NCI-H2029 (cell line): Measurements from ENCODE around the gene PLXNA4.
A peak's percentile ranks its signal among the peaks of the same experiment; 100 is the strongest.

ENCODE experiments used
- DNase-seq: peaks from one replicate; lab custom pipeline; 2025; lab: John Stamatoyannopoulos, UW

Gene PLXNA4

DNA sequence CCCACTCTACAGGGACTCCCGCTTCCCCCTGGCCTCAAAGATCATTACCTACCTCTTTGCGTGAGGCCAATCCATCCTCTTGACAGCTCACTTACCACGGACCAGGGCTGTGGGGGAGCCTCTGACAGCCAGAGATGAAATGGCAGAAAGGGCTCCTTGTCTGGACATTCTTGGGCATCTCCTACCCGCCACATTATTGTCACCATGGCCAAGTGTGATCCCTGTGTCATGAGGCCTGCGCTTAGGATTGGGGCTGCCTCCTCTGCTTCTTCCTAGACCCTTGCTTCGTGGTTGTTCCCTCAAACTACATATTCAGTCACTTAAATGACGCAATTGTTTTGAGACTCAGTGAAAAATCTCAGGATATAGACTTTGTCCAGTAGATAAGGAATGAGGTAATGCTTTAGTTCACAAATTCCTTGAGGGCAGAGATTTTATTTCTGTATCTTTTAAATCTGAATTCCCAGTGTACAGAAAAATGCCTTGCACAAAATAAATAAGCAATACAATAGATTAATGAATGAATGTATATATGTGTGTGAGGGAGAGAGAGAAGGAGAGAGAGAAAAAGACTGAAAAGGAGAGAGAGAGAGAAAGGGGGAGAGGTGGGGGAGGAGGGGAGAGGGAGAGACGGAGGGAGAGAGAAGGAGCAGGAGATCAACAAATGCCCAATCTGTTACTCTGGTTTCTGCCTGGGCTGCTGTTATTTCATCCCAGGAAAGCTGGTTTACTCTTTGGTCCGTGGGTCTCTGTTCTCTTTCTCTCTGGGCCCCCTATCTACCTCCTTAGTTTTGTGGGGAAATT lies 159.0 kb downstream of the PLXNA4 start:
- DNase-seq = no peak

GRCh38 chr7:132416395-132416794 lies 159.9 kb downstream of the PLXNA4 start:
- no peak for DNase-seq

GRCh38 chr7:132415259-132415658 lies 161.0 kb downstream of the PLXNA4 start:
- no peak for DNase-seq

DNA sequence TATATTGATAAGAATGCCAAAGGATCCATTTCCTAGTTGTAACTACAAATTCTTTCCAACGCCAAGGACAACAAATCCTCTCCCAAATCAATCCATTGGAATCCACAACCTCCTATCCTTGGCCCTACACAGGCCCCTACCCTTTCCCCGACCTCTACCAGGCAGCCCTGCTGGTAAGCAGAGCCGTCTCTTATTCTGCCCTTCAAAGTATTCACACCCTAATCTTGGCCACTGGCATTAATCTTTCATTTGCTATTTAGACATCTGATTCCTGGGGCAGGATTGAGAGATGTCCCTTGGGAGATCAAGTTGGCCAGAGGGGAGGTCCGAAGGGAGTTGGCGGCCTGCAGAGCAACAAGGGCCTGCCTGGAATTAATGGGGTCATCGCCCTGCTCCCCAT lies 161.4 kb downstream of the PLXNA4 start:
- DNase-seq = no peak

GRCh38 chr7:132412435-132412834 lies 163.8 kb downstream of the PLXNA4 start:
- peak; percentile 42 for DNase-seq

DNA sequence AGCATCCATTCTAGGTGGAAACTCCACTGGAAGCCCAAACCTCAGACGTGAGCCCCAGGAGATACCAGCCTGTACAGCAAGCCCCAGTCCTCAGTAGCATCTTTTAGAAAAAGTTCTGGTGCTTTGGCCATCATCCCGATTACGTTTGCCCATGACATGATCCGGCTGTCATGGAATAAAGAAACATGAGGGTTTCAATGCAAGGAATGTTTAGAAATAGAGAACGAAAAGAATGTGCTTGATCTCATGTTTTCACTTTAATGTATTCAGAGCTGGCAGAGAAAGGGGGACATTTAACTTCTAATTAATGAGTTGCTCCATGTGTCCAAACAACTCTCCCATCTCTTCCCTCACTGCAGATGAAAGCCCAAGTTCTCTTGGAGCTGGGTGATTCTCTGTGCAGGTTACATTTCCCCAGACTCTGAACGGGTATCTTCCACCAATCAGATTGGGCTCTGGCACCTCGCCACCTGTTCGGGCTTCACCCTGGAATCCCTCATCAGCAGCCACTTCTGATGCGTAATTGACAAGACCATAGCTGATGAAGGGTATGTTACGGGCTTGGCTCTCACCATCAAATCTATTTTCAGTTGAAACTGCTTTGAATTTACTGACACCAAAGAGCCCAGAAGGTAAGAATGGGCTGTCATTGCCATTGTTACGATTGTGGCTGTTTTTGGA lies 165.3 kb downstream of the PLXNA4 start:
- DNase-seq = no peak

DNA sequence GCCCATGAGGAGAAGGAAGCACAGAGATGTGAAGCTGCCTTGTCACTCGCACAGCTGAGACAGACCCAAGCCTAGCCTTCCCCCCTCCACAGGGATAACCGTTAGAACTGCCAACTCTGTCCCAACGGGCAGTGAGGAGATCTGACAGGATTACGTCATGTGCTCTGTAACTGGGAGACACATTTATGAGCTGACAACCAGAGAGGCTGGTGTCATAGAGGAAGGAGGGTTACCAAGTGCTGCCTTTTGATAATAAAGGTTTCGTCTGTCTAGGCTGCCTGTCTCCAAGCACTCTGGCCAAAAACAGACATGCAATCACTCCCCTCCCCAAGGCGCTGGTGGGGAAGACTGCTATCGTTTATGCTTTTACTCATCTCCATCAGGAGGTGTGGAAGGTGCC lies 165.9 kb downstream of the PLXNA4 start:
- no peak for DNase-seq

DNA sequence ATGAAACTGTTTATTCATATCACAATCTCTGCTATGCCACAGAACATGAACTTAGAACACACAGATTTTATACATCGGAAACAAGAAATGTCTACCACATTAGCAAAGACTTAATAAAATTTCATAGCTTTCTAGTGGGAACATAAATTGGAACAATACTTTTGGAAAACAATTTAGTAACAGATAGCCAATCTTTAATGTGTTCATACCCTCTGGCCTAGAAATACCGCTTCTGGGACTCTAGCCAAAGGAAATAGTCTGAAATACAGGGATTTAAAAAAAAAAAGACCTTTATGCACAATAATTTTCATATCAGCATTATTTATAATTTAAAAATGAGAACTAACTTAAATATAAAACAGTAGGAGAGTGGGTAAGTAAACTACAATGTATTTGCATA lies 168.5 kb downstream of the PLXNA4 start:
- no peak for DNase-seq

DNA sequence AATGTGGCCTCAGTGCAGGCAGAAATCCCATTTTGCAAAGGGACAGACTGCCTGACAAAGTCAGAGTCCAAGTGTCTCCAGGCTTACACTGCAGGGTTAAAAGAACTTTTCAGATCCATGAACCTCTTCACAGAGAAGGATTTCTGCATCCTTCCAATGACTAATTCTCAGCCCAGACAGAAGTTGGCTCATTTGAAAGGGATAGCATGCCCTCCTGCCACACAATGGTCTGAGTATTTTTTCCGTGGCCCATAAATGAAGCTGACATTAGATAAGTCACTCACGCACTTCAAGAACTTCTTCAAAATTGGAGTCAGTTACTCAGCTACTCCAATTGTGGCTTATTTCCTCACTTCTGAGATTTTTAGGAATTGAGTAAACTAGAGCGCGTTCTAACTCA lies 170.2 kb downstream of the PLXNA4 start:
- DNase-seq = no peak

DNA sequence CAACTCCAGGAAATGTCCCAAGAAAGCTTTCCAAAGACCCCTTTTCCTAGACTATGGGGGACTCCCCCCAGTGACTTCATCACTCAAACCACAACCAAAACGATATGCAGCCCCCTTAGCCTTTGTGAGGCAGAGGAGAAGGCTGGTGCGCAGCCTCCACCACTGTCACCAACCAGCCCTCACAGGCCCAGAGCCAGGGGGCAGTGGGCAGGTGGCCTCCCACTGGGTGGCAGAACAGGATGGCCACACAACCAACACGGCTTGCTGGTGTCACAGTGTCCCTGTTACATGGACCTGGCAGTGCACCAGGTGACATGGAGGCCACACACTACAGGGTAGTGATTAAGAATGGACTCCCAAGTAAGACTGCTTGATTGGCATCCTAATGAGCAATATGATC lies 172.0 kb downstream of the PLXNA4 start:
- DNase-seq = no peak

DNA sequence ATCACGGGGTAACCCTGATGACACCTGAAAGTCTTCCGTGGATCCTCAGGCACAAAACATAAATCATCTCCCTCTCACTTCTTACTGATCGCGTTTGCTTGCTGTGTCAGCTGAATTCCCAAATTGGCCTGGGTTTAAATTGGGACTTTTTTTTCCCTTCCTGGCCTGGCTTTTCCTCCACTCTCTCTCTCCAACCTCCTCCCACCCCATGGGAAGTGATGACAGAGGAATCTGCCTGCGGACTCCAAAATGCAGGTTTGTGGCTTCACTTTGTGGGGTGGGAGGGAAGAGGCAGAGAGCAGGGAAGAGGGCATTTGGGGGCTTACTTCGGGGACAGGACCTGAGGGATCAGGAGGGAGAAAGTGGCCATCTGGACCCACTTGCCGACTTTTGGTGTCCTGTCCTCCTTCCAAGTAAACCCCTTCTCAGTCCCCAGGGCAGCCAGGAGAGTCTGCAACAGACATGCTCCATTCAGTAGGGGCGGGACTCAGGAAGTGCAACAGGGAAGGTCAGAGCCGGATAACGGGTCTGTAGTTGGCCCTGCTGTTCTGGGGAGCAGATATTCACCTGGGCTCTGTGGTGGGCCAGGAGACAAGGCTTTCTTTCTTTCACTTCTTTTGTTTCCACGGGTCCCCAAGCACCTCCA lies 172.7 kb downstream of the PLXNA4 start:
- DNase-seq = no peak

- peak; percentile 51 for DNase-seq
Observed at GRCh38 chr7:132402751-132403245, 173.5 kb downstream of the PLXNA4 start.

- DNase-seq = no peak
Observed at GRCh38 chr7:132402096-132402495, 174.2 kb downstream of the PLXNA4 start.

GRCh38 chr7:132400561-132401142 lies 175.6 kb downstream of the PLXNA4 start:
- no peak for DNase-seq

DNA sequence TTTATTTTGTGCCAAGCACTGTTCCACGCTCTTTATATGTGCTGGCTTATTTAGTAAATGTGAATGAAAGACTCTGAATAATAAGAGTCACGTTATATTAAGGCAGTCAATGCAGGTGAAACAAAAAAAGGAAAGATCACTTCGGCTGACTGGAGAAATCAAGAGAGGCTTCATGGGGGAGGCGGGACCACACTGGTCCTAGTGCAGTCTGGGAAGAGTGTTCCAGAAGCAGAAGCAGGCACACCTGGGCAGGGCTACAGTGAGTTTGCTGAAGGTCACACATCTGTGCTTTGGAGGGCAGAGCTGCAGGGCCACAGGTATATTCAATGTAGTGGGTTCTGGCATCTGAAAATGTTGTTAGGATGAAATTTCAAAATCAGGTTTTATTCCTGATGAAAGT lies 176.9 kb downstream of the PLXNA4 start:
- DNase-seq = no peak

GRCh38 chr7:132398253-132398925 lies 177.9 kb downstream of the PLXNA4 start:
- no peak for DNase-seq

DNA sequence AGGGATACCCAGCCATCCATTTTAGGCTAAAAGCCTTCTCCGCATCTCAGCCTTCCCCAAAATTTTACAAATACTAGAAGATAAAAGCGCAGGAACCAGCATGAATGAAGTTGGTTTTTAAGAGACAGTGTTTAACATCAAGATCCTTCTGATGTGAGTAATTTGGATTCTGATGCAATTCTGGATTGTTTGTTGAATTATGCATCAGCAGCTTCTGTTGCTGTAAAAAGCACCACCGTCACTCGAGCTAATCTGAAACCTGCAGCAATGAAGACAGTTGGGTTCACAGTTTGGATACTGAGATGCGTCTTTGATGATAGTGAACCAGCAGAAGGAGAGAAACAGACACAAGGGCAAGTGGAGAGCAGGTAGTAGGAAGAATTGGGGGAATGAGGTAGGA lies 179.2 kb downstream of the PLXNA4 start:
- DNase-seq = no peak

DNA sequence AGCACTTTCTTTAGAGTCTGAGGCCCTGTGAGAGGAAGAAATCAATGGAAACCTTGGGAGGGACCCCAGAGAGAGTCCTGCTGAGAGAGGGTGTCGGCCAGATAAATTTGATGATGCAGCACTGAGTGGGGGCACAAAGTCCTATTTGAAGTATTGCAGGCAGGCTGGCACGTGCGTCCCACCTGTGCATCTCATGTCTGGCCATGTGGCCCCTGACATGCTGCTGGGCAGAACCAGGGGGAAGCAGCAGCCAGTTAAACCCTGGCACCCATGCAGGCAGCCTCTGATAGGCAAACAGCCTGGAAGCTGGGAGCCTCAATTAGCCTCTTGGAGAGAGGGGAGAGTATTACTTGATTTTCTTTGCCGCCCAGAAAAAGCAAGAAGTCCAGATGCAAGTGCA lies 180.9 kb downstream of the PLXNA4 start:
- no peak for DNase-seq

DNA sequence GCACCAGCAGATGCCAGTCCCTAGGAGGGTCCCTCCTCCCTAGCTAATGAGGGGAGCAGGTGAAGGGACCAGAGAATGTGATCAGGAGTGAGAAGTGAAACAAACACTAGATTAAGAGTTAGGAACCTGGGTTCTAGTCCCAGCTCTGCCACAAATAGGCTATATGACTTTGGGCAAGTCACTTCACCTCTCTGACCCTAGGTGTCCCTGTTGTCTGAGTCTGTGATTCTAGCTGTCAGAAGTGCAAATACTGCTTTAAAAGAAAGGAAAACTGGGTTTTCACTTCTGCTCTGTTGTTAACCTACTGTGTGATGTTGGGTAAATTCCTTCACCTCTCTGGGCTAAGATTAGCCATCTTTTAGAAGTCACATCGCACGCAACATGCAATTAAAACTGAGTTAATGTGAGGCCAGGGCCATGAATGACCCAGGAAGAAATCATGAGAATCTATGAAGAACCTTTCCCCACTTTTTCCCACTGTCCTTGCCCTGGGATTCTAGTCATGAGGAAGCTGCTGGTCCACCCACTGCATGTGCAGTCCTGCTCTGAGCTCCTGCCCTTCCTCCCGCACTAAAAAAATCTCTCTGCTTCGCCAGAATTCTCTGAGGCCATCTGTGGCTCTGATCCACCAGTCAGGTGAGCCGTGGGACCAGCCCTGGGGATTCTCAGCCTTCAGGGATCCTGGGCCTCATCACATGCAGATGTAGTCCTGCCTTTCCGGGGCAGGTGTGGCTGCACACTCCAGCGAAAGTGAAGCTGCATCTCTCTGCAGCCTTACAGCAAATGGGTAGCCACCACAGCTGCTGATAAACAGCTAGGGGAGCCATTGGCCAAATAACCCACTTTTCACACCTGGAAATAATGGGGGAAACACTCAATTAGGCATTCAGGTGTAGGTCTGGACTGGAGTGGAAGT lies 181.7 kb downstream of the PLXNA4 start:
- no peak for DNase-seq

GRCh38 chr7:132393789-132394261 lies 182.4 kb downstream of the PLXNA4 start:
- DNase-seq = no peak

DNA sequence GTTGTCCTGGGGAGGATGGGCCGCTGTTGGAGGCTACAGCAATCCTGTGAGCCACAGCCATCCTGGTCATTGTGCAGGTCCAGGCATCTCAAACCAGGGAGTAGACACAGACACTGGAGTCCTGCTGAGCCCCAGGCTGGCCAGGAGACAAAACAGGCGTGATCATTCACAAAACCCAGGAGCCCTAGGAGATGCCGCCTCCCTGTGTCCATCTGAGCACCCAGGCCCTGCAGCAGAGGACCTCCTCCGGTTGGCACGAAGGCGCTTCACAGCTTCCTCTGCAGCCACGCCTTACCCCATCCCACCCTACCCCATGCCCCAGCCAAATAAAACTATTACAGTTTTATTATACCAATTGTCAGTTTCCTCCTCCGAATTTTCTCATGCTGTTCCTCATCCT lies 183.6 kb downstream of the PLXNA4 start:
- DNase-seq = no peak
